Left lobe of liver (tissue), 2 donors: ENCODE data around the gene HCFC1R1. TPM values are rescaled to one million over a fixed set of nuclear protein-coding genes. Genes with fewer than 3 reads are reported as not detected.

ENCODE experiments used
- ATAC-seq: fragments of 200-7000 bp; cut with Tn5 transposase; one replicate; pipeline ENCODE4 v1.9.1; 2020; ENCODE audit warnings: mild to moderate bottlenecking, moderate library complexity
- DNase-seq: peaks from one replicate; pipeline ENCODE4 v3.0.0-alpha.2; 2020; ENCODE audit warnings: low spot score
- total RNA-seq: library from RNA; stranded (reverse); gene quantifications from one replicate; pipeline ENCODE4 v1.2.1, GENCODE V29; 2021
- donor health status: DM: no; HTN: no; CAD: no; lungs with moderate emphysema.
- donor health status: DM: no; HTN: yes; CAD: no.

The HCFC1R1 gene
- total RNA-seq, 1 donor from 2014 or later = 11.2 TPM

DNA sequence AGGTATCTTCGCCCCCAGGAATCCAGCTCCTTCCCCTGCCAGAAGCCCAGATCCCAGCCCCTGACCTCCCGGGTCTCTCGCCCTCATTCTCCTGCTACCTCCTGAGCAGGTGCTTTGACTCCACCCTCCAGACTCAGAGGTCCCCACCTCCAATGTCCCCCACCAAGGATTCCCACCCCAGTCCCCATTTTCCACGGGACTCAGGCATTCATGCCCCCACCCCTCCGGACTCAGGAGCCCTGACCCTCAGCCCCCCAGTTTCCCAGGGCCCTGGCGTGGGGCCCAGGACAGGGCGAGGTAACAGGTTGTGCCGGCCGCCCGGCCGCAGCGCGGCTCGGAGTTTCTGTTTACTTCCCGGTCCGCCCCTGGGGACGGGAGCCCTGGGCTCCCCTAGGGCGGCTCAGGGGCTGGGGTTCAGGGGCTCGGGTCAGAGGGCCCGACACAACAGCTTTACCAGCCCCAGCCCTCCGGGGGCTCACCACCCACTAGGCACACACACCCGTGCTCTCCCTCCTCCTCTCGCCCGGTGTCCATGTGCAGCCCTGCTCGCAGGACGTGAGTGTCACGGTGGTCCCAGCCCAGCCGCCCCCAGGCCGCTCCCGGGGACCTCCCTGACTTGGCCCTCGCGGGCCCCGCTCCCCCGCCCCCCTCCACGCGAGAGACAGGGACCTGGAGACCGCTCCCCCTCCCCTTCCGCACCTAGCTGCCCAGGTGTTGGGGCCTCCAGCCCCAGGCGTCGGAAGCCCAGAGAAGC is 12.4 kb upstream of the HCFC1R1 start:
- no peak for ATAC-seq
- DNase-seq = no peak

DNA sequence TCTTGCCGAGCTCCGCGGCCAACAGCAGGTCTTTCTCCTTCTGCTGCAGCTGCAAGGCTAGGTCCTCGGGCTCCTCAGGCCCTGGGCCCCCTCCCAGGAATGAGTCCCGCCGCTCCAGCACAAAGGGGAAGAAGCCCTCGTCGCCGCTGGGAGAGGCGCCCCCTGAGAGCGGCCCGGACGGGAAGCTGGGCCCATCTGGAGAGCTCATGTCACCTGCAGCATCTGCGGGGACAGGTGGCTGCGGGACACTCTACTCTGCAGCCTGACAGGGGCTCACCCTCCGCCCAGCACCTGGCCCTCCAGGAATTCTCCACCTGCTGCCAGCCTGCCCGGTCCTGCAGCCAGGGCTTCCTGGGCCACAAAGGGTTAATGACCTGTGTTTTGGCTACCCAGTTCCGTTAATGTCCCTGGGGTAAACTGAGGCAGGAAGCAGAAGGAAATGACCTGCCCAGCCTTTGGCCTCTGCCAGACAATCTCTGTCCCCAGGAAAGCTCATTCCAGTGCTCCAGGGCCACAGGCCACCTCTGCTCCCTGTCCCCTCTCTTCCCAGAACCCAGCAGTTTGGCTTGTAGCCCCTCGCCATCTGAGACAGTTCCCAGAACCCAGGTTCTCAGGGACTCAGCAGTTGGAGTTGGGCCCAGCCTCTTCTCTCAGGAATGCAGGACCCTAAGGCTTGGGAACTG is 11.7 kb upstream of the HCFC1R1 start:
- no peak for DNase-seq
- no peak for ATAC-seq

DNA sequence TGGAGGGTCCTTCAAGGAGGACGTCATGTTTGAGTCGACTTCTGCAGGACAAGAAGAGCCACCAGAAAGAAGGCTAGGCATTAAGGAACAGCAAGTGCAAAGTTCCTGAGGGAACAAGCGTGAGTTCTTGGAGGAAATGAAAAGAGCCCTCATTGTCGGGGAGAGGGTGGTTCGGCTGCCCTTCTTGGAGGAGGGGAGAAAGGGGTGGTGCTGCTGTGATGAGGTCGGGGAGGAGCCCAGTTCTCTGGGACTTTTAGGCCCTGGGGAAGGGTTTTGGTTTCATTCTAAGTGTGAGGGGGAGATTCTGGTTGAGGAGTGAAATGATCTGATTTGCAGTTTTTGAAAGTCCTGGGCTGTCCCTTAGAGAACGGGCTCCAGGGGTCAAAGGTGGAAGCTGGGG is 8.9 kb upstream of the HCFC1R1 start:
- ATAC-seq (no peak), DNase-seq (no peak)

DNA sequence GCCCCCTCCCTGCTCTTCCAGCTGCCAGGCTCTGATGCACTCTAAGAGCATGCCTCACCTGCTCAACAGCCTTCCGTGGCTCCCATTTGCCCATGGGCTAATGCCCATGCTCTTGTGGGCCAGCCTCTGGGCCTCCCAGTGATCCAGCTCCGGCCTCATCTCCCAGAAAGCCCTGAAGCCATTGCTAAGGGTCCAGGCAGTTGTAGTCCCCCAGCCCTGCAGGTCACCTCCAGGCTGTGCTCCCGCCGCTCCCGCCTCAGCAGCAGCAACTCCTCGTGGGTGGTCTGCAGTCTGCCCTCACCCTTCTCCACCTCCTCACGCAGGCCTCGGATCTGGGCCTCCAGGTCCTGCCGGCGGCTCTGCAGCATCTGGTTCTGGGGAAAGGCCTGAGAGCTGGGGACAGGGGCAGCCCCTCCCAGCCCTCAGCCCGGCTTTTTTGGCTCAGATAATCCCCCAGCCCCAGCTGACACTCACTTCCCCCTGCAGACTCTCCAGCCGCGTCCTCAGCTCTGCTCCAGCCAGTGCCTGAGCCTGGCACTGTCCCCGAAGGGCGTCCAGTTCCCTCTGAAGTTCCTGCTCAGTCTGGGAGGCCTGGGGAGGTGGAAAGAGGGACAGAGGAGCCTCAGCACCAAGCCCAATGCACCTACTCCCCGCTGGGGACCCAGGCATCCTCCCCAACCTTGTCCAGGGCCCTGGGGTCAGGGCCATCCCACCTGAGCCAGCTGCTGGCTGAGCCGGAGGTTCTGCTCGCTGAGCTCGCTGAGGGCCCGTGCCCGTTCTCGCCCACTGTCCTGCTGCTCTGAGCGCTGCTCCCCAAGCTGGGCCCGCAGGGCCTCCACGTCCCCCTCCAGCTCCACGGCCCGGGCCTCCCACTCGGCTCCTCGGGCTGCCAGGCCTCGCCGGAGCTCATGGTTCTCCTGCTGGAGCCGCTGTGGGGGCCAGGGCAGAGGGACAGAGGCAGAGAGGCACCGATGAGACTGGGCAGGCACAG is 6.8 kb upstream of the HCFC1R1 start:
- DNase-seq = no peak

DNA sequence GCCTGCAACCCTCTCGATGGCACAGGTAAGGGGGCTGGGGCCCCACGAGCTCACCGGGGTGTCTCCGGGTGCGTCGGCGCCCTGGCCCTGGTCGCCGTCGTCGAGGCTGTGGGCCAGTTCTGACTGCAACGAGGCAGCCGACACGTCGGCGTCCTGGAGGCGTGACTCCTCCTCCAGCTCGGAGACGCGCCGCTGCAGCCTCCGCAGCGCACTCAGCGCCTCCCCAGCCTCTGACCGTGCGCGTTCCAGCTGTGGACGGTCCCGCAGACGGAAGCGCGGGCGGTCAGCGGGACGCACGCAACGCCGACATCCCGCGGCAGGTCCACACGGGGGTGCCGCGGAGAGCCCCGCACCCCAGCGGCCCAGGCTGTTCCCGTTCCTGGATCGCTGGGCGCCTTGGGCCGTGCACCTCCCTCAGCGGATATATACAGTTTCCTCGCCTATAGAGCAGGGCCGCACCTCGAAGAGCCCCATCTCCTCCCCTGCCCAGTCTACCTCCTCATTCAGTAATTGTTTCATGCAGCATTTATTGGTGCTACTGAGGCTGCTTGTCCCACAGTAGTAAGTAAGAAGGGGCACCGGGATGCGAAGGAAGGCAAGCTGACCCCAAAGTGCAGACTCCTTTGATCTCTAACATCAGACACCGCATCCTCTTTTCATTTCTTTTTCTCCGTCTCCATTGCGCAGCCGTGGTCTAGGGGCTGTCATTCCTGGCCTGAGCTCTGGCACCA is 5.9 kb upstream of the HCFC1R1 start:
- no peak for DNase-seq

More for the DNA sequence above, 6.8 kb upstream of the HCFC1R1 start:
- ATAC-seq = no peak

DNA sequence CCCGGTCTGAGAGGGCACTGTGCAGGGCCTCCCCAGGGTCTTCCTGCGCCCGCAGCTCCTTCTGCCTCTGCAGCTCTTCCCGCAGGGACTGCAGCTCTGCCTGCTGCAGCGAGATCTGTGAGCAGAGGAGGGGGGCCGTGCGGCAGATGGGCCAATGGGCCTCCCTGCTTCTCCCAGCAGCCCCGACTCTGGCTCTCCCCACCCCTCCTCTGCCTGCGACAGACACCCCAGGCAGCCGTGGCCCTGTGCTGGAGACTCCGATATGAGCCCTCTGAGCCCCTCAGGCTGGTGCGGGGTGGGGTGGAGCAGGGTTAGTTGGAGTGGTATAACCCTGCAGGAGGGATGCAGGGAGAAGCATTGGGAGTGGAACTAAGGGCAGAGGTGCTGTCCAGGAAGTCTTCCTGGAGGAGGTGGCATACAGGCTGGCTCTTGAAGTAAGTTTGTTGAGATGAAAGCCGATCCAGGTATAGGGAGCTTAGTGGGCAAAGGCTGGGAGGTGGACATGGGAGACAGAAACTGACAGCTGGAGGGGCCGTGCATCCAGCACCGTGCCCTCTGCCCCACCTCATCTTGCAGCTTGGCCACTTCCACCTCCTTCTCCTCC is 5.1 kb upstream of the HCFC1R1 start:
- DNase-seq = no peak
- no peak for ATAC-seq

More for the DNA sequence above, 5.9 kb upstream of the HCFC1R1 start:
- ATAC-seq = no peak

DNA sequence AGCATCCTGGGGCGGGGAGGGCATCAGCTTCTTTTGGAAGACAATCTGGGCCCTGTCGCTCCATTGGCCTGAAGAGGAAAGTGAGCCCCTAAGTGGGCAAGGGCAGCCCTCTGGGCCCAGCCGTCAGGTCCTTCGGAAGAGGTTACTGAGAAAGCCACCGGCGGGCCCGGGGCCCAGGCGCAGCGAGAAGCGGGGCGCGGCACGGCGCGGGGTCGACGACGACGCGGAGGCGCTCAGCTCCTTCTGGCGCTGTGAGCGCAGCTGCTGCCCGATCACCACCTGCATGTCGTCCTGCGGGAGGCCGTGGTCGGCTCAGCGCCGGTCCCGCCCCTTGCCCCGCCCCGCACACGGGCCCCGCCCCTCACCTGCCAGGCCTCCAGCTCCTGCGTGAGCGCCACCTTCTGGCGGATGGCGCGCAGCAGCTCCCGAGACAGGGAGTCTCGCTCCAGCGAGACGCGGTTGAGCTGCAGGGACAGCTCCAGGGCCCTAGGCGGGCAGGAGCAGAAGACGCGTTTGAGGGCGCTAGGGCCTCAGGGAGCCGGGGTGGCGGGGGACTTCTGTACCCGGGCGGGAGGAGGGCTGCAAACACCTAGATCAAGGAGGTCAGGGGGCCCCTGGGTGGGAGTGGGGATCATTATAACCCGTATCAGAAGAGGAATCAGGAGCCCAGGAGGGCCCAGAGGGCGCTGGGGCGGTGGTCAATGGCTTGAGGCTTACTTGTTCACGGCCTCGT is 4.4 kb upstream of the HCFC1R1 start:
- ATAC-seq = peak; percentile 80
- peak; percentile 88 for DNase-seq

DNA sequence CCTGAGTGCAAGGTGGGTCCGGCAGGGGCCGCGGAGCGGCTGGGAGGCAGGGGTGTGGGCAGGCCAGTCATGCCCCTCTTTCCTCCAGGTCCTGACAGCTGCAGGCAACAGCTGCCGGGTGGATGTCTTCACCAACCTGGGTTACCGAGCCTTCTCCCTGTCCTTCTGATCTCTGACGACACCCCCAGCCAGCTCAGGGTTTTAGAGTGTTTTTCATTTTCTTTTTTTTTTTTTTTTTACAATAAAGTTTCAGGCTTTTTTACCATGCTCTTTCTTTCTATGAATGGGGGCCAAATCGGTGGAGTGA is 3.7 kb upstream of the HCFC1R1 start:
- DNase-seq (no peak), ATAC-seq (no peak)

DNA sequence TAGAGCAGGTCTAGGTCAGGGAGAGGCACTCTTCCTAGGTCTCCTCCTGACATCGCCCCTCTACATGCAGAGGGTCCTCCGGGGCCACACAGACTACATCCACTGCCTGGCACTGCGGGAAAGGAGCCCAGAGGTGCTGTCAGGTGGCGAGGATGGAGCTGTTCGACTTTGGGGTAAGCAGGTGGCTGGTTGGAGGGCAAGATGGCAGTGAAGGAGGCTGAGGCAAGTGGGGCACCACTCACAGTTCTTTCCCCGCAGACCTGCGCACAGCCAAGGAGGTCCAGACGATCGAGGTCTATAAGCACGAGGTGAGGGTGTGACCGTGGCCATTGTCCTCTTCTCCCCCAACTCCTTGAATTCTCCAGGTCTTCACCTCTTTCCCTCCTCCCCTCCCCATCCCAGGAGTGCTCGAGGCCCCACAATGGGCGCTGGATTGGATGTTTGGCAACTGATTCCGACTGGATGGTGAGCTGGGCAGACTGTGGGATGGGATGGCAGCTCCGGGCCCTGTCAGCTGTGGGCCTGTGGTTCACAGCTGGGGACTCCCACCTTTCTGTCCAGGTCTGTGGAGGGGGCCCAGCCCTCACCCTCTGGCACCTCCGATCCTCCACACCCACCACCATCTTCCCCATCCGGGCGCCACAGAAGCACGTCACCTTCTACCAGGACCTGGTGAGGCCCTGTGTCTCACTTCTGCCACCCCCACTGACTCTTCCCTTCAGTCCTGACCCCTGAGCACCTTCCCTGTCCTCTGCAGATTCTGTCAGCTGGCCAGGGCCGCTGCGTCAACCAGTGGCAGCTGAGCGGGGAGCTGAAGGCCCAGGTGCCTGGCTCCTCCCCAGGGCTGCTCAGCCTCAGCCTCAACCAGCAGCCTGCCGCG is 3.1 kb upstream of the HCFC1R1 start:
- DNase-seq (no peak), ATAC-seq (no peak)

DNA sequence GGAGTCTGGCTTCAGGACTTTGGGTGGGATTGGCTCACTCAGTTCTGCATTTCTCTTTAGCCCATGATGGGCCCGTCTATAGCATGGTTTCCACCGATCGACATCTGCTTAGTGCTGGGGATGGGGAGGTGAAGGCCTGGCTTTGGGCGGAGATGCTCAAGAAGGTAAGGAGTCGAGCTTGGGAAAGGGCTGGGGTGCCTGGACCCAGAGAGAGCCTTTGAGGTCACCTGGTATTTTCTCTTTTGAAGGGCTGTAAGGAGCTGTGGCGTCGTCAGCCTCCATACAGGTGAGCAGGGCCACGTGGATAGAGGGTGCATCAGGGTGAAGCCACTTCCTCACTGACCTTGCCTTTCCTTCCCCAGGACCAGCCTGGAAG is 2.2 kb upstream of the HCFC1R1 start:
- ATAC-seq = no peak
- no peak for DNase-seq

DNA sequence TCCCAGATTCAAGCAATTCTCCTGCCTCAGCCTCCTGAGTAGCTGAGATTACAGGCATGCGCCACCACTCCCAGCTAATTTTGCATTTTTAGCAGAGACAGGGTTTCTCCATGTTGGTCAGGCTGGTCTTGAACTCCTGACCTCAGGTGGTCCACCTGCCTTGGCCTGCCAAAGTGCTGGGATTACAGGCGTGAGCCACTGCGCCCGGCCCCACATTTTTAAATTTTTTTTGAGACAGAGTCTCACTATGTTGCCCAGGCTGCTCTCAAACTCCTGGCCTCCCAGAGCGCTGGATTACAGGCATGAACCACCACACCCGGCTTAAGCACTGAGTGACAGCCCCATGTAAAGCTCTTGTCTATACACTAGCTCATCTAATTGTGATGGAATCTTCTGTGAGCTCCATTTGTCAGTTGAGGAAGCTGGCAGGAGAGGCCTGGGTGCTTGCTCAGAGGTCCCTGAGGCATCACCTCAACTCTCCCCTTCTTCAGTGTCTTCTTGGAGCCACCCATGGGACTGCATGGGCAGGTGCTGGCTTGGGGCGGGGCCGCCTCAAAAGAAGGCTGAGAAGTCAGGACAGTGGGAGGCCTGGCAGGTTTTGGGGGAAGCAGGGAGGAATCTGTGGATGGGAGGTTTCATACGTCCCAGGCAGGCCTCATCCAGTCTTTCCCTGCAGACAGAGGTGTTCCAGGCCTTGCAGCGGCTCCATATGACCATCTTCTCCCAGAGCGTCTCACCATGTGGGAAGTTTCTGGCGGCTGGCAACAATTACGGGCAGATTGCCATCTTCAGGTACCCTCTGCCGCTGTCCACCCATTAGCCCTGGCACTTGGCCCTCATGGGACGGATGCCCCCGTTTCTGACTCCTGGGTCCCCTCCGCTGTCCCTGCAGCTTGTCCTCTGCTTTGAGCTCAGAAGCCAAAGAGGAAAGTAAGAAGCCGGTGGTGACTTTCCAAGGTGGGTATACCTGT is 1.6 kb upstream of the HCFC1R1 start:
- ATAC-seq (no peak), DNase-seq (no peak)

DNA sequence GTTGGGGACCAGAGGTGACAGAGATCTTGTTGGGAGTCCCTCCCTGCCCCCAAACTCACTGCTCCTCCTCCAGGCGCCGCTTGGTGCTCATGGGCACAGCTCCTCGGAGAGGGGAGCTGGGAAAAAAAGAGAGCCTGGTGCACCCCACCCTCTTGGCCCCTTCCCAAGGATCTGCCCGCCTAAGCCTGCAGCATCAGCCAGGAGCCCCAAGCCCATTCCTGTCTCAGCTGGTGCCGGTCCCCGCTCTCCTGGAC is 400 bp downstream of the HCFC1R1 start:
- no peak for ATAC-seq
- DNase-seq = no peak

DNA sequence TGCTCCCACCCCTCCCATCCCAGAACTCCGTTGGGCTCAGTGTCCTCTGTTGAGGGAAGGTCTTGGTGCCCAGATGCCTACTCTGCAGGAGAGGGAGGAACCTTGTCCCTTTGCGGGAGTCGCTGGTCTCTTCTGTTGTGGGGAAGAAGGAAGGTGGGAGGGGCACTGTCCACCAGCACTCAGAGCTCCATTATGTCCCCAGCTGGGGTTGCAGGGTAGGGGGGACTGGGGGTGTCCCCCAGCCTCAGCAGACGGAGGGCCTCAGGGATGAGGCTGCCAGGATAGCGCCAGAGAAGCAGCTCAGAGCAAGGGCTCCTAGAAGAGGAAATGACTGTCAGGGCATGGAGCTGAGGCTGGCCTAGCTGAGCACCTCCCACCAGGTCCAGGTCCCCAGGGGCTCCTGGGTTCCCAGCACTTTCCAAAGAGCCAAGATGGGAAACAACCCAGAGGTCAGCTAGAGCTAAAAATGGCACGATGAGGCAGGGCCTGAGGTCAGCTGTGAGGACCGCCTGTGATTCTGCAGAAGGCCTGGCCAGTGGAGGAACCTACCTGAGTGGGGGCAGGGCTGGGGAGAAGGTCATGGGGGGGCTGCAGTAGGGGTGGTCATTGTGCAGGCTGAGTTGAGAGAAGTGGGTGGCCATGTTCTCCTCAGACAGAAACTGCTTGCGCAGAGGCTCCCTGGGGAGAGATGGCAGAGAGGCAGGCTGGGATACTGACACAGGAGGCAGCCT is 893 bp downstream of the HCFC1R1 start:
- ATAC-seq (no peak), DNase-seq (no peak)

DNA sequence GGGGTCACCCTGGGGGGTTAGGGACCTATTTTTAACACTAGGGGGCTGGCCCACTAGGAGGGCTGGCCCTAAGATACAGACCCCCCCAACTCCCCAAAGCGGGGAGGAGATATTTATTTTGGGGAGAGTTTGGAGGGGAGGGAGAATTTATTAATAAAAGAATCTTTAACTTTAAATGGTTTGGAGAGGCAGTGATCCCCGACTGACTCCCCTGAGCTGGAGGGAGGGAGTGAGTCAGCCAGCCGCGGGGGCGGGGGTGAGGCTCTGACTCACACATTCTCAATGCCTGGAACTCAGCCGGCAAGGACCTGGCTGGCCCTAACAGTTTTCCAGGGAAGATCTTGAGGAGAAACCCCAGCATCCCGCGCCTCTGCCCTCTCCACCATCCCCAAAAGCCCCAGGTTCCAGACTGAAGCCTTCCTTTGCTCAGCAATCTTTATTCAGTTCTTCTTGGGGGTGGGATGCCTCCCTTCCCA is 1.5 kb downstream of the HCFC1R1 start:
- no peak for ATAC-seq
- no peak for DNase-seq

DNA sequence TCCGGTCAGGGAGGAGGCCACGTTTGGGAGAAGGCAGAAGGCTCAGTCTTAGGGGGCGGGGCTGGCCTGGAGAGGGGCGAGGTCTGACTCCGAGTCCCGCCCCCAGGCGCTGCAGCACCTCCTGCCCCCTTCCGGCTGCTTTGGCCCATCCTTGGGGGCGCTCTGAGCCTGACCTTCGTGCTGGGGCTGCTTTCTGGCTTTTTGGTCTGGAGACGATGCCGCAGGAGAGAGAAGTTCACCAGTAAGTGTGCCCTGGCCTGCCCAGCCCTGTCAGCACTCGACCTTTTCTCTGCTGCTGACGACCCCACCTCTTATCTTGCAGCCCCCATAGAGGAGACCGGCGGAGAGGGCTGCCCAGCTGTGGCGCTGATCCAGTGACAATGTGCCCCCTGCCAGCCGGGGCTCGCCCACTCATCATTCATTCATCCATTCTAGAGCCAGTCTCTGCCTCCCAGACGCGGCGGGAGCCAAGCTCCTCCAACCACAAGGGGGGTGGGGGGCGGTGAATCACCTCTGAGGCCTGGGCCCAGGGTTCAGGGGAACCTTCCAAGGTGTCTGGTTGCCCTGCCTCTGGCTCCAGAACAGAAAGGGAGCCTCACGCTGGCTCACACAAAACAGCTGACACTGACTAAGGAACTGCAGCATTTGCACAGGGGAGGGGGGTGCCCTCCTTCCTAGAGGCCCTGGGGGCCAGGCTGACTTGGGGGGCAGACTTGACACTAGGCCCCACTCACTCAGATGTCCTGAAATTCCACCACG is 2.1 kb downstream of the HCFC1R1 start:
- ATAC-seq (peak; percentile 54), DNase-seq (peak; percentile 77)
